Right cardiac atrium (tissue), 5 donors: ENCODE data around the gene TMEM198. TPM values are rescaled to one million over a fixed set of nuclear protein-coding genes. Genes with fewer than 3 reads are reported as not detected.
A peak's percentile ranks its signal among the peaks of the same experiment; 100 is the strongest.

ENCODE experiments used
- ATAC-seq, 2 donors: fragments of 200-7000 bp; cut with Tn5 transposase; one replicate each; pipeline versions ENCODE4 v1.8.0 to v1.9.1; 2020; ENCODE audit warnings: moderate library complexity in 2 of 2, mild to moderate bottlenecking in 1 of 2
- DNase-seq, 3 donors: peaks; one replicate each; pipeline ENCODE4 v3.0.0-alpha.2; 2020
- H3K27ac ChIP-seq: one replicate; pipeline ENCODE4 v1.5.1; 2013; ENCODE audit warnings: mild to moderate bottlenecking, low read length, control low read depth, moderate library complexity
- H3K27me3 ChIP-seq: one replicate; pipeline ENCODE4 v1.6.1; 2013; ENCODE audit not compliant: control insufficient read depth, insufficient read depth
- H3K4me1 ChIP-seq: one replicate; pipeline ENCODE4 v1.6.1; 2013; ENCODE audit warnings: low read length; ENCODE audit not compliant: control insufficient read depth, insufficient read depth
- H3K4me3 ChIP-seq: one replicate; pipeline ENCODE4 v1.5.1; 2013; ENCODE audit warnings: low read length, control low read depth
- H3K9me3 ChIP-seq: one replicate; pipeline ENCODE4 v1.6.1; 2013; ENCODE audit warnings: low read length; ENCODE audit not compliant: control insufficient read depth
- WGBS: extraction: QIAGEN DNeasy Blood & Tissue Kit; methylation state at CpG from one replicate; pipeline ENCODE4 v1.1.7; 2013; 5-methylcytosine and 5-hydroxymethylcytosine counted together
- intact Hi-C, 4 donors: fragments of 100-400 bp; cut with DNase I; formaldehyde crosslinking; loops; one replicate each; pipeline versions ENCODE4 v1.11.0 to v1.14.0; 2022 to 2023
- polyA plus RNA-seq: library from polyadenylated mRNA; stranded (reverse); fragments of 200-250 nt; gene quantifications from one replicate; pipeline ENCODE4 v1.2.3, GENCODE V29; 2013
- total RNA-seq, 4 donors: library from RNA; stranded (reverse); fragmentation: NEBNext Ultra II Directional; extraction: Animal tissue kit (Norgen Biotek cat#: 25700); gene quantifications; one replicate each; pipeline ENCODE4 v1.2.1, GENCODE V29; 2021
- donor health status: healthy with polysubstance abuse.
- donor health status: DM: no; HTN: yes; CAD: no.
- donor health status: DM: no; HTN: no; CAD: no.
- donor health status: DM: no; HTN: yes; CAD: no; lungs with severe emphysema.
- donor health status: DM: yes; HTN: yes; CAD: no.

TMEM198 gene
- total and polyA plus RNA-seq, 5 donors, result 1.8 to 3.4 (median 3.2) TPM

DNA sequence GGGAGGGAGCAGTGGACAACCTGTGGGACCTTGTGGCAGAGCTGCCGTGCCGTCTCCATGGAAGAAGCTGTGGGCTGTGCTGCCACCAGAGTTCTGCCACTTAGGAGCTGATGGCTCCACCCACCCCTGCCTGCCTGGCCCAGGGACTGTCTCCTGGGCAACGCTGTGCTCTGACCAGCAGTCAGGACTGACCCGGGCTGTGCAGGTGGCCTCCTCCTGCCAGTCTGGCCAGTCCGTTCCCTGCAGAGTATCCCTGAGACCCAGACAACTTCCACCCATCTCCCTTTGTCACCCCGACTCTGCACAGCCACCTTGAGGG, 16.8 kb upstream of the TMEM198 start:
- H3K4me1 ChIP-seq, result peaks cover 4% of the 10 kb centered on the region
- no peaks in the 10 kb centered on the region for H3K27me3 ChIP-seq
- no peak overlapping the region for H3K4me3 ChIP-seq
- peak in 2 of 3 donors; percentile 34 to 74 for DNase-seq
- intact Hi-C loops, result loop anchor here in 3 of 4 donors (5.0 to 10.0 kb wide), 4 partner anchors 35 to 125 kb away; no protein-coding TSS in a partner anchor
- 35% methylated on average over 6 of the region's 6 CpGs for WGBS
- no peaks in the 10 kb centered on the region for H3K9me3 ChIP-seq
- H3K27ac ChIP-seq, result peak overlapping the region; percentile 52
- ATAC-seq, result peak; percentile 54 to 66

DNA sequence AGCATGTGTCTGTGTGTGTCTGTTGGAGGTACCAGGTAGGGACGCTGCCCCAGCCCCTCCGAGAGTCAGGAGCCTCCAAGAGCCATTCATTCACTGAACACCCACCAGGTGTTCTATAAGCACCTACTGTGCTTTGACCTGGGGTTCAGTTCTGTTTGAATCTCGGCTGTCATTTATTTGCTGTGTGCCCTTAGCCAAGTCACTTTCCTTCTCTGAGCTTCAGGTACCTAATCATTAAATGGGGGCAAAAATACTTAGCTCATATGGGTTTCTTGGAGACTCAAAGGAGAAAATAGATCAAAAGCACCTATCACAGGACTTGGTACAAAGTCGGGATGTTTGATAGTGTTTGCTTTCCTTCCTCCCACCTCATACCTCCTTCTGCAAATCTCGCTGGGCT, 16.4 kb upstream of the TMEM198 start:
- Histone ChIP-seq H3K4me1 (peaks cover 4% of the 10 kb centered on the region), H3K4me3 (no peak overlapping the region), H3K27me3 (no peaks in the 10 kb centered on the region), H3K9me3 (no peaks in the 10 kb centered on the region), H3K27ac (no peak overlapping the region)
- intact Hi-C loops, result loop anchor here in 3 of 4 donors (5.0 to 10.0 kb wide), 4 partner anchors 35 to 125 kb away; no protein-coding TSS in a partner anchor
- ATAC-seq, result no peak
- DNase-seq, result no peak
- 52% methylated on average over 5 of the region's 5 CpGs for WGBS

DNA sequence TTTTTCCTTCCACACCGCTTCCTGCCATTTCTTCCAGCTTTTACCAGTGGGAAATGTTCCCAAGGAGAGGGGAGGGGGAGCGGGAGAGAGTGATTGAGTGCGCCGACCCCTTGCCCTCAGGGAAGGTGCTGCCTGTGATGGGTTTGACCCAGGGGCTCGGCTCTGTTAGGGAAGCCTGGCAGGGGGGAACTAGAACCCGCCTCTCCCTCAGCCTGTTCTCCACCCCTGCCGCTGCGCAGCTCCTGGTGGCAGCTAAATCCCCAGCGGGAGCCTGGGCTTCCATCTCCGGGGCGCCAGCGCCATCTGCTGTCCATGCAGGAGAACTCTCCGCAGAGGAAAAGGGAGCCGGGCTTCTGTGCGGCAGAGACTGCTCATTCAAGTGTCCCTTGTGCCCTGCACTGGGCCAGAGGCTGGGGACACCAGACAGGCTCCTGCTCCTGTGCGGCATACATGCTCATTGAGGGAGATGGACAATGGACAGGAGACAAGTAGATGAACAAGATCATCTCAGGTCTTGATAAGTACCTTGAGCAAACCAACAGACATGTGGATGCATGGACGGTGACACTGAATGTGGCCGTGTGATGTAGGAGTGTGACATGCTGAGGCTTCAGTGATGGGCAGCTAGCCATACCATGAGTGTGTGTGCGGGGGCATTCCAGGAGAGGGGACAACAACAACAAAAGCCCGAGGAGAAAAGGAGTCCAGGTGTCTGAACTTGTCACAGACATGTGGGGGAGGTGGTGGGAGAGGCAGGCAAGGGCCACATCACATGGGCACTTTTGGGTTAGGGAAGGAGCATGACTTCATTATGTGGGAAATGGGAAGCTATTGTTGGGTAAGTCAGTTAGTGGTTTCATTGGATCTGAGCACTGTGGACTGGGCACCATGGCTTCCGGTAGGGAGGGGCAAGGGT, 13.5 kb upstream of the TMEM198 start:
- Histone ChIP-seq H3K9me3 (no peaks in the 10 kb centered on the region), H3K4me3 (no peak overlapping the region), H3K4me1 (peaks cover 2% of the 10 kb centered on the region), H3K27ac (no peak overlapping the region), H3K27me3 (no peaks in the 10 kb centered on the region)
- intact Hi-C loops, result loop anchor here in 3 of 4 donors (2.0 kb wide), 2 partner anchors 54 to 128 kb away; no protein-coding TSS in a partner anchor
- ATAC-seq, result peak; percentile 77 to 83
- DNase-seq, result peak; percentile 86 to 96 (median 90)
- WGBS, result 12% methylated on average over 21 of the region's 21 CpGs

DNA sequence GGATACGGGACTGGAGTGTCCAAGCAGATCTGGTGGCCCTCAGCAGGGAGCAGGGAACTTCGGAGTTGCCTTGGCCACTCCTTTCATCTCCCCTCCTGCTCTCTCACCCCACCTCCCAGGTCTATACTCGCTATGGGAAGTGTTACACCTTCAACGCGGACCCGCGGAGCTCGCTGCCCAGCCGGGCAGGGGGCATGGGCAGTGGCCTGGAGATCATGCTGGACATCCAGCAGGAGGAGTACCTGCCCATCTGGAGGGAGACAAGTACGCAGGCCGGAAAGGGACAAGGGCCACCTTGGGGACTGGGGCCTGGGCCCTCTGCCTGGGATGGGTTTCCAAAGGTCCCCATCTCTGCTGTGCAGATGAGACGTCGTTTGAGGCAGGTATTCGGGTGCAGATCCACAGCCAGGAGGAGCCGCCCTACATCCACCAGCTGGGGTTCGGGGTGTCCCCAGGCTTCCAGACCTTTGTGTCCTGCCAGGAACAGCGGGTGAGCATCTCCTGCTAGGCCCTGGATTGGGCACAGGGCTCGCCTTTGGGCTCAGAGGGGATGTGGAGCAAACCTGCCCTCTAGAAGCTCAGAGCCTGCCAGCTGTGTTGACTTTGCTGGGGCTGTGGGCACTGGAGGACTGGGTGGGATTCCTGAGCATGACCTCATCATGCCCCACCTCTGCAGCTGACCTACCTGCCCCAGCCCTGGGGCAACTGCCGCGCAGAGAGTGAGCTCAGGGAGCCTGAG, 12.0 kb upstream of the TMEM198 start:
- intact Hi-C loops, result loop anchor here in 3 of 4 donors (2.0 kb wide), 2 partner anchors 55 to 129 kb away; no protein-coding TSS in a partner anchor
- Histone ChIP-seq H3K4me3 (no peak overlapping the region), H3K27ac (no peak overlapping the region), H3K27me3 (no peaks in the 10 kb centered on the region), H3K4me1 (no peaks in the 10 kb centered on the region), H3K9me3 (no peaks in the 10 kb centered on the region)
- 78% methylated on average over 20 of the region's 20 CpGs for WGBS
- no peak for ATAC-seq
- peak in 1 of 3 donors; percentile 10 for DNase-seq

DNA sequence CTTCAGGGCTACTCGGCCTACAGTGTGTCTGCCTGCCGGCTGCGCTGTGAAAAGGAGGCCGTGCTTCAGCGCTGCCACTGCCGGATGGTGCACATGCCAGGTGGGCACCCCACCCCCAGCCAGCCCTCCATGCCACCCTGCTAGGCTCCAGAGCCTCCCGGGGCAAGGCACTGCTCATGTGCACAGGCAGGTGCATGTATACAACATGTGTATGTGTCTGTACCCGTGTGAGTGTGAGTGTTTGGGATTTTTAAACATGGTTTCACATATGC, 11.5 kb upstream of the TMEM198 start:
- ATAC-seq, result no peak
- intact Hi-C loops, result no loop called here
- H3K9me3 ChIP-seq, result no peaks in the 10 kb centered on the region
- no peak overlapping the region for H3K4me3 ChIP-seq
- H3K27me3 ChIP-seq, result no peaks in the 10 kb centered on the region
- DNase-seq, result peak in 1 of 3 donors; percentile 9
- H3K4me1 ChIP-seq, result no peaks in the 10 kb centered on the region
- H3K27ac ChIP-seq, result no peak overlapping the region
- WGBS, result 87% methylated on average over 8 of the region's 8 CpGs

DNA sequence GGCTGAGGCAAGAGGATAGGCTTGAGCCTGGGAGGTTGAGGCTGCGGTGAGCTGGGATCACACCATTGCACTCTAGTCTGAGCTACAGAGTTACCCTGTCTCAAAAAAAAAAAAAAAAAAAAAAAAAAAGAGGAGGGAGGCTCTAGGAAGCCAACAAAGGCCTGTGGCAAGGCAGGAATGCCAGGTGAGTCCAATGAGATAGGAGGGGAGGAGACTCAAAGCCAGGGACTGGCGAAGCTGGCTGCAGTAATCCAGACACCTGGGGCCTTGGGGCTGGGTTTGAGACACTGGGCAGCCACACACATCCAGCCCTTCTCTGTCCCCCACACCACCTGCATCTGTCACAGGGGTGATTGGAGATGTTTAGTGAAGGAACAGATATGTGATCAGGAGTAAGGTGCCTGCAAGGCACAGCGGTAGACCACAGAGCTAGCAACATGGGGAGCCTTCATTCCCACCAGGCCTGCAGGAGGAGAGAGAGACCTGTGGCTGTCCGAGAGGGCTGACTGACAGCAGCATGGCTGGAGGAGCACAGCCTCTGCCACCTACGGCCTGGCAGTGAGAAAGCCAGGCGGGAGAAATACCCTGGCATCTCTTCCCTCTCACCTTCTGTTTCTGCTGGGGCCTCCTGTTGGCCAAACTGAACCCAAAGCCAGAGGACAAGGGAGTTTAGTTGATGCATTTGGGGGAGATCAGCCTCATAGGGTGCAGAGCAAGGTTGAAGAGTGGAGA, 9.7 kb upstream of the TMEM198 start:
- intact Hi-C loops, result no loop called here
- H3K4me1 ChIP-seq, result no peaks in the 10 kb centered on the region
- H3K27ac ChIP-seq, result no peak overlapping the region
- ATAC-seq (no peak), DNase-seq (no peak)
- no peaks in the 10 kb centered on the region for H3K9me3 ChIP-seq
- 90% methylated on average over 6 of the region's 6 CpGs for WGBS
- no peak overlapping the region for H3K4me3 ChIP-seq
- no peaks in the 10 kb centered on the region for H3K27me3 ChIP-seq

DNA sequence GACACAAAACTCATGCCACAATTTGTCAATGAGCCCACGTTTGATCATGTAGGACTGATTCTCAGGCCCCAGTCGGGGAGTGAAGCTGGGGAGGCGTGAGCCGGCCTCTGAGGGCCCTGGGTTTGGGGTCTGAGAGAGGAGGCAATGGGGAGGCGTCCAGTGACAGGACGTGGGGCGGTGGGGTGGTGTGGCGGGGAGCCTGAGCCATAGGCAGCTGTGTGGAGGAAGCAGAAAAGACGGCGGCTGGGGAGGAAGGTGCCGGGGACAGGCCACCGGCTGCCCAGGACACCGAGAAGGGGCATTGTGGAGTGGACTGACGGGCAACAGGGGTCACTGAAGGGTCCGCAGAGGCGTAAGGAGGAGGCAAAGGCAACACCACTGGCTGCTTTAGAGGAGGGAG, 7.4 kb upstream of the TMEM198 start:
- DNase-seq (no peak), ATAC-seq (no peak)
- intact Hi-C loops, result loop anchor here in 1 of 4 donors (5.0 kb wide), 1 partner anchor 44 kb away; no protein-coding TSS in a partner anchor
- Histone ChIP-seq H3K27me3 (no peaks in the 10 kb centered on the region), H3K4me3 (no peak overlapping the region), H3K27ac (no peak overlapping the region), H3K9me3 (no peaks in the 10 kb centered on the region), H3K4me1 (no peaks in the 10 kb centered on the region)
- WGBS, result 79% methylated on average over 16 of the region's 16 CpGs

DNA sequence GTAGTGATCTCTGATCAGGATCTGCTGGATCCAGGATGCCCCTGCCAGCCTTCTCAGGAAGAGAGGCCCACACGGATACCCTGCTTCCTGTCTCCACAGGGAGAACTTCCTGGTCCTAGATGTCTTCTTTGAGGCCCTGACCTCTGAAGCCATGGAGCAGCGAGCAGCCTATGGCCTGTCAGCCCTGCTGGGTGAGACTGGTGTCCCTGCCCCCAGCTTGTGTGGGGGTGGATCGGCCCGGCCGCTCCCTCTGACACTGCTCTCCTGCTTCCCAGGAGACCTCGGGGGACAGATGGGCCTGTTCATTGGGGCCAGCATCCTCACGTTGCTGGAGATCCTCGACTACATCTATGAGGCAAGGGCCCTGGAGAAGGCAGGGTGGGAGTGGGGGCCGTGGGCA, 6.9 kb upstream of the TMEM198 start:
- H3K27me3 ChIP-seq, result no peaks in the 10 kb centered on the region
- no peaks in the 10 kb centered on the region for H3K4me1 ChIP-seq
- no peaks in the 10 kb centered on the region for H3K9me3 ChIP-seq
- no peak overlapping the region for H3K4me3 ChIP-seq
- 47% methylated on average over 9 of the region's 9 CpGs for WGBS
- no peak for ATAC-seq
- no peak for DNase-seq
- intact Hi-C loops, result loop anchor here in 1 of 4 donors (5.0 kb wide), 1 partner anchor 45 kb away; no protein-coding TSS in a partner anchor
- no peak overlapping the region for H3K27ac ChIP-seq

DNA sequence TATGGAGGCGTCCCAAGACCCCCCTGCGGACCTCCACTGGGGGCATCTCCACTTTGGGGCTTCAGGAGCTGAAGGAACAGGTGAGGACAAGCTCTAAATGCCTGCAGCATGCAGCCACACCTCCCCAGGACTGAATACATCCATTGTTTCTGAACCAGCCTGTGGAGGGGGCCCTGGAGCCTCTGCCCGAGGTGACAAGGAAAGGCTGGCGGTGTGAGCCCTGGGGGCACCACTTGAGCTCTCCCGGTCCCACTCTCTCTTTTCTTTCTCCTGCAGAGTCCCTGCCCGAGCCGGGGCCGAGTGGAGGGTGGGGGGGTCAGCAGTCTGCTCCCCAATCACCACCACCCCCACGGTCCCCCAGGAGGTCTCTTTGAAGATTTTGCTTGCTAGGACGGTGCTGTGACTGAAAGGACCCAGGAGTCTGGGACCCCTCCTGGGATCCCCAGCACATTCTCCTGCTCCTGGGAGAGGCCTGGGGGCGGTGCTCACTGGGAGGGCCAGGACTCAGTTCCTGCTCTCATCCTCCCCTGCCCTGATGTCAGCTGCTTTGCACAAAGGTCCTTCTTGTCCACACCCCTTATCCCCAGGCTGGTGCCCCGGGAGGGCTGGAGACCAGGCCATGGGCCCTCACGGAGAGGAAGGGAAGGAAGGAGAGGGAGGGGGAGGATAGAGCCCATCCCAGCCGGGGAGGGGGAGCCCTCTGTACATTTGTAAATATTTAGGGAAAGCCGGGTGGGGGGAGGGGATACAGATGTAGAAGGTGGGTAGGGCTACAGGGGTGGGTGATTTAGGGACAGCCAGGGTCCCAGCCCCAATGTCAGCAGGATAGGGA, 6.0 kb upstream of the TMEM198 start:
- H3K27me3 ChIP-seq, result no peaks in the 10 kb centered on the region

DNA sequence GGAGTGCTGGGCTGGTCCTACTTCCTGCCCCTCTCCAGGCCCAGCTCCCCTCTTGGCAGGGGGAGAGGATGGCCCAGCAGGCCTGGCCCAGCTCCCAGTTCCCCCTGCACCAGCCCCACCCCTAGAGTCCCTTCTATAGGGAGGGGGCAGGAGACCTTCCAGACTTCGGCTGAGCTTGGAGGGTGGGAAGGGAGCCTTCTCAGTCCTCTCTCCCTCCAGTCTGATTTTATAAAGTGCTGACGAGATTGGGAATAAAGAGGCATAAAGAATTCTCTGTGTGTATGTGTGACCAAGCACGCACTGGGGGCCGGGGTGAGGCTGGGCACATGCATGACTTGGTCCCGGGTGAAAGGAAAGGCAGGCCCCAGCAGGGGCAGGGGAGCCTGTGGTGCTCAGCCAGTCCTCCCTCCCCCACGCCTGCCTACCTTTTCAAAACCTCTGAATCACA, 5.3 kb upstream of the TMEM198 start:
- no peak for DNase-seq
- H3K4me3 ChIP-seq, result no peak overlapping the region
- no peak overlapping the region for H3K27ac ChIP-seq
- 40% methylated on average over 6 of the region's 6 CpGs for WGBS
- H3K9me3 ChIP-seq, result no peaks in the 10 kb centered on the region
- no peaks in the 10 kb centered on the region for H3K27me3 ChIP-seq
- intact Hi-C loops, result loop anchor here in 1 of 4 donors (5.0 kb wide), 1 partner anchor 46 kb away; no protein-coding TSS in a partner anchor
- ATAC-seq, result no peak
- no peaks in the 10 kb centered on the region for H3K4me1 ChIP-seq

More for the DNA sequence above, 6.0 kb upstream of the TMEM198 start:
- Histone ChIP-seq H3K27ac (no peak overlapping the region), H3K4me1 (no peaks in the 10 kb centered on the region), H3K4me3 (no peak overlapping the region), H3K9me3 (no peaks in the 10 kb centered on the region)
- no peak for ATAC-seq
- 42% methylated on average over 13 of the region's 15 CpGs for WGBS
- DNase-seq, result no peak
- intact Hi-C loops, result loop anchor here in 1 of 4 donors (5.0 kb wide), 1 partner anchor 46 kb away; no protein-coding TSS in a partner anchor
